Astrocyte (in vitro differentiated cells and primary cell): Measurements from ENCODE around the gene TMIE.

Source experiments
- EZH2 ChIP-seq: IDR thresholded peaks from 2 replicates; pipeline ENCODE4 v1.6.1; 2012; ENCODE audit warnings: mild to moderate bottlenecking, low read length, inconsistent platforms; ENCODE audit not compliant: insufficient read depth
- TF ChIP-seq, protein P1 (sequence below): IDR thresholded peaks from 2 replicates; pipeline ENCODE4 v1.5.1; 2011; ENCODE audit warnings: low read depth, mild to moderate bottlenecking, inconsistent platforms, low read length, moderate library complexity; ENCODE audit not compliant: insufficient read depth

DNA sequence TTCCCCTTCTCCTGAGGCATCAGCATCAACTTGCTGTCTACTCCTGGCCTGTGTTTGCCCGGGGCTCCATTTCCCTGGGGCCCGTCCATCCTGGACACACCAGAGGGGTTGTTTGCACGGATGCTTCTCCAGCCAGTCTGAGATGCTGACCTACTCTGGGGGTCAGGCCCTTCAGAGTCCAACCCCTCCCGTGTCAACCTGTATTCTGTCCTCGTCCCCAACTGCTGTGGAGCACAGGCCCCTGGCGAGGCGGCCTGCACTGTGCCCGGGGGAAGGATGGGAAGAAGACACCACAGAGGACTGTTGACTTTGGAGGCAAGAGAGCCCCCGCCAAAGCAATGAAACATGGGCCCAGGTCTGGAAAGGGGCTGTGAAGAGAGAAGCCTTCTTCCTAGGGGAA is 33.5 kb upstream of the TMIE start:
- TF ChIP-seq, protein P1, sequence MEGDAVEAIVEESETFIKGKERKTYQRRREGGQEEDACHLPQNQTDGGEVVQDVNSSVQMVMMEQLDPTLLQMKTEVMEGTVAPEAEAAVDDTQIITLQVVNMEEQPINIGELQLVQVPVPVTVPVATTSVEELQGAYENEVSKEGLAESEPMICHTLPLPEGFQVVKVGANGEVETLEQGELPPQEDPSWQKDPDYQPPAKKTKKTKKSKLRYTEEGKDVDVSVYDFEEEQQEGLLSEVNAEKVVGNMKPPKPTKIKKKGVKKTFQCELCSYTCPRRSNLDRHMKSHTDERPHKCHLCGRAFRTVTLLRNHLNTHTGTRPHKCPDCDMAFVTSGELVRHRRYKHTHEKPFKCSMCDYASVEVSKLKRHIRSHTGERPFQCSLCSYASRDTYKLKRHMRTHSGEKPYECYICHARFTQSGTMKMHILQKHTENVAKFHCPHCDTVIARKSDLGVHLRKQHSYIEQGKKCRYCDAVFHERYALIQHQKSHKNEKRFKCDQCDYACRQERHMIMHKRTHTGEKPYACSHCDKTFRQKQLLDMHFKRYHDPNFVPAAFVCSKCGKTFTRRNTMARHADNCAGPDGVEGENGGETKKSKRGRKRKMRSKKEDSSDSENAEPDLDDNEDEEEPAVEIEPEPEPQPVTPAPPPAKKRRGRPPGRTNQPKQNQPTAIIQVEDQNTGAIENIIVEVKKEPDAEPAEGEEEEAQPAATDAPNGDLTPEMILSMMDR: no peak
- TF ChIP-seq EZH2: no peak
